ENCODE measurements around the gene KANK3.

DNA sequence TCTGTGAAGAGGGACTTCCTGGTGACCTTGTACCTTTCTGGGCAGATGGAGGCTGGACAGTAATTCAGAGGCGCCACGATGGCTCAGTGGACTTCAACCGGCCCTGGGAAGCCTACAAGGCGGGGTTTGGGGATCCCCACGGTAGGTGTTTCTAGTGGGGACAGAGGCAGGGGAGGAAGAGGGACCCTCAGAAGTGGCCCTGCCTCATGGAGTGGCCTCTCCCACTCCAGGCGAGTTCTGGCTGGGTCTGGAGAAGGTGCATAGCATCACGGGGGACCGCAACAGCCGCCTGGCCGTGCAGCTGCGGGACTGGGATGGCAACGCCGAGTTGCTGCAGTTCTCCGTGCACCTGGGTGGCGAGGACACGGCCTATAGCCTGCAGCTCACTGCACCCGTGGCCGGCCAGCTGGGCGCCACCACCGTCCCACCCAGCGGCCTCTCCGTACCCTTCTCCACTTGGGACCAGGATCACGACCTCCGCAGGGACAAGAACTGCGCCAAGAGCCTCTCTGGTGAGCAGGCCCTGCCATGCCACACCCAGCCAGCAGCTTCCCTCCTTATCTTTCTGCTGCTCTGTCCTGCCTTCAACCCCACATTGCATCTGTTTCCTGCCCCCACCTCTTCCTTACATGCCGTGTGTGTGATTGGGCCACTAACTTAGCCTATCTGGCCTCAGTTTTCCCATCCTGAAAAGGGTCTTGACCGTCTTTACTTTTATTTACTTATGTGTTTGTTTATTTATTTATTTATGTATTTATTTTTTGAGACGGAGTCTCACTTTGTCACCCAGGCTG, 28.1 kb upstream of the KANK3 start:
- TF ChIP-seq, protein P1, sequence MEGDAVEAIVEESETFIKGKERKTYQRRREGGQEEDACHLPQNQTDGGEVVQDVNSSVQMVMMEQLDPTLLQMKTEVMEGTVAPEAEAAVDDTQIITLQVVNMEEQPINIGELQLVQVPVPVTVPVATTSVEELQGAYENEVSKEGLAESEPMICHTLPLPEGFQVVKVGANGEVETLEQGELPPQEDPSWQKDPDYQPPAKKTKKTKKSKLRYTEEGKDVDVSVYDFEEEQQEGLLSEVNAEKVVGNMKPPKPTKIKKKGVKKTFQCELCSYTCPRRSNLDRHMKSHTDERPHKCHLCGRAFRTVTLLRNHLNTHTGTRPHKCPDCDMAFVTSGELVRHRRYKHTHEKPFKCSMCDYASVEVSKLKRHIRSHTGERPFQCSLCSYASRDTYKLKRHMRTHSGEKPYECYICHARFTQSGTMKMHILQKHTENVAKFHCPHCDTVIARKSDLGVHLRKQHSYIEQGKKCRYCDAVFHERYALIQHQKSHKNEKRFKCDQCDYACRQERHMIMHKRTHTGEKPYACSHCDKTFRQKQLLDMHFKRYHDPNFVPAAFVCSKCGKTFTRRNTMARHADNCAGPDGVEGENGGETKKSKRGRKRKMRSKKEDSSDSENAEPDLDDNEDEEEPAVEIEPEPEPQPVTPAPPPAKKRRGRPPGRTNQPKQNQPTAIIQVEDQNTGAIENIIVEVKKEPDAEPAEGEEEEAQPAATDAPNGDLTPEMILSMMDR (optimal IDR thresholded peaks at IDR 0.05 in 1 of 3, IDR thresholded peaks at IDR 0.05 in 1 of 3, conservative IDR thresholded peaks at IDR 0.05 in 1 of 3; ENCODE audit: extremely low read depth in 1 of 3, insufficient read depth in 2 of 3, low read length in 3 of 3) = no peak
- TF ChIP-seq EZH2 (IDR thresholded peaks at IDR 0.05; ENCODE audit: low read length) = no peak

Data from keratinocyte (primary cell).